Fibroblast of lung (primary cell): ENCODE measurements around the gene SHISA8. TPM values are rescaled to one million over a fixed set of nuclear protein-coding genes. Genes with fewer than 3 reads are reported as not detected.

ENCODE experiments used
- DNase-seq, 2 donors: peaks; one replicate each; pipeline versions ENCODE4 v3.0.0 to v3.0.0-alpha.2; 2010; ENCODE audit warnings: low read depth in 2 of 2
- H2AFZ ChIP-seq: 2 replicates; pipeline ENCODE4 v1.5.1; 2012; ENCODE audit warnings: low read length, control low read depth, inconsistent platforms
- H3K27ac ChIP-seq: 2 replicates; pipeline ENCODE4 v1.5.1; 2011; ENCODE audit warnings: low read length, control low read depth; ENCODE audit not compliant: insufficient read depth
- H3K27me3 ChIP-seq: 2 replicates; pipeline ENCODE4 v1.5.1; 2011; ENCODE audit warnings: mild to moderate bottlenecking, low read length; ENCODE audit not compliant: control insufficient read depth, insufficient read depth
- H3K36me3 ChIP-seq: 2 replicates; pipeline ENCODE4 v1.5.1; 2011; ENCODE audit warnings: low read length; ENCODE audit not compliant: control insufficient read depth, insufficient read depth
- H3K4me1 ChIP-seq: 2 replicates; pipeline ENCODE4 v1.5.1; 2011; ENCODE audit warnings: low read length; ENCODE audit not compliant: control insufficient read depth, insufficient read depth; ENCODE audit errors: extremely low read depth
- H3K4me2 ChIP-seq: 2 replicates; pipeline ENCODE4 v1.5.1; 2011; ENCODE audit warnings: low read length, control low read depth; ENCODE audit not compliant: insufficient read depth; ENCODE audit errors: extremely low read depth
- H3K4me3 ChIP-seq, 4 experiments: fragments of 200-600 bp in 1 of 4; sonication (generic) in 1 of 4; replicated peaks in 1 of 4; 2 replicates each; pipeline ENCODE4 v1.5.1; 2011 to 2016; ENCODE audit warnings: low read length in 4 of 4, low read depth in 3 of 4, mild to moderate bottlenecking in 3 of 4, control low read depth in 2 of 4, inconsistent platforms in 1 of 4, mixed read lengths in 1 of 4; ENCODE audit not compliant: insufficient read depth in 1 of 4; ENCODE audit errors: control extremely low read depth in 1 of 4
- H3K79me2 ChIP-seq: 2 replicates; pipeline ENCODE4 v1.5.1; 2012; ENCODE audit warnings: mild to moderate bottlenecking, low read length, inconsistent platforms; ENCODE audit not compliant: control insufficient read depth, insufficient read depth
- H3K9ac ChIP-seq: 2 replicates; pipeline ENCODE4 v1.5.1; 2011; ENCODE audit warnings: mild to moderate bottlenecking, low read length, control low read depth; ENCODE audit not compliant: insufficient read depth
- H3K9me3 ChIP-seq: 2 replicates; pipeline ENCODE4 v1.5.1; 2012; ENCODE audit warnings: low read depth, low read length; ENCODE audit not compliant: control insufficient read depth, insufficient read depth
- H4K20me1 ChIP-seq: 2 replicates; pipeline ENCODE4 v1.5.1; 2011; ENCODE audit warnings: low read length; ENCODE audit not compliant: control insufficient read depth, insufficient read depth; ENCODE audit errors: extremely low read depth
- CTCF ChIP-seq, 2 donors: IDR thresholded peaks in 1 of 2; conservative IDR thresholded peaks in 1 of 2; 1 replicate in 1 of 2; 2 replicates in 1 of 2; pipeline ENCODE4 v1.5.1; 2011 to 2012; ENCODE audit warnings: low read length in 2 of 2, control low read depth in 1 of 2, inconsistent platforms in 1 of 2, low read depth in 1 of 2, mild to moderate bottlenecking in 1 of 2
- EZH2 ChIP-seq: IDR thresholded peaks from 2 replicates; pipeline ENCODE4 v1.5.1; 2012; ENCODE audit warnings: low read length, control low read depth, mild to moderate bottlenecking; ENCODE audit errors: missing control alignments
- polyA plus RNA-seq, 2 donors: library from polyadenylated mRNA; depleted of rRNA in 1 of 2; stranded (reverse) in 1 of 2; unstranded in 1 of 2; fragments of >200 nt; gene quantifications; 2 replicates each; pipeline ENCODE4 v1.2.1, GENCODE V29; 2011 to 2012; ENCODE audit warnings: missing spikeins in 1 of 2
- total RNA-seq: library from RNA; depleted of rRNA; stranded (reverse); fragments of >200 nt; gene quantifications from 2 replicates; pipeline ENCODE4 v1.2.1, GENCODE V29; 2014

Gene SHISA8
- total and polyA plus RNA-seq, 2 donors (not counting 1 experiment from before 2014, with no cell fraction given), result not detected

- no peaks in the 10 kb centered on the region for H4K20me1 ChIP-seq
- H3K79me2 ChIP-seq, result no peaks in the 10 kb centered on the region
- TF ChIP-seq CTCF (conservative IDR thresholded peaks at IDR 0.05 in 1 of 2, IDR thresholded peaks at IDR 0.05 in 1 of 2; ENCODE audit: low read depth in 1 of 2, low read length in 2 of 2) (no peak), EZH2 (no peak)
- H3K27ac ChIP-seq, result no peak overlapping the region
- H3K9me3 ChIP-seq, result no peaks in the 10 kb centered on the region
- H2AFZ ChIP-seq, result no peak overlapping the region
- H3K27me3 ChIP-seq, result no peaks in the 10 kb centered on the region
- H3K36me3 ChIP-seq, result peaks cover 29% of the 10 kb centered on the region
- no peak overlapping the region for H3K4me3 ChIP-seq
- DNase-seq, result no peak
- H3K4me2 ChIP-seq, result no peak overlapping the region
- no peak overlapping the region for H3K9ac ChIP-seq
- peaks cover 2% of the 10 kb centered on the region for H3K4me1 ChIP-seq
Observed at GRCh38 chr22:41880653-41881052, 34.2 kb downstream of the SHISA8 start.

GRCh38 chr22:41876675-41877074, 38.2 kb downstream of the SHISA8 start:
- H3K79me2 ChIP-seq, result no peaks in the 10 kb centered on the region
- no peak overlapping the region for H2AFZ ChIP-seq
- no peaks in the 10 kb centered on the region for H3K9me3 ChIP-seq
- no peak overlapping the region for H3K9ac ChIP-seq
- H3K4me3 ChIP-seq, result no peak overlapping the region
- no peak for TF ChIP-seq EZH2
- no peak for TF ChIP-seq CTCF (conservative IDR thresholded peaks at IDR 0.05 in 1 of 2, IDR thresholded peaks at IDR 0.05 in 1 of 2; ENCODE audit: low read depth in 1 of 2, low read length in 2 of 2)
- H3K27ac ChIP-seq, result no peak overlapping the region
- H4K20me1 ChIP-seq, result no peaks in the 10 kb centered on the region
- H3K4me1 ChIP-seq, result peaks cover 2% of the 10 kb centered on the region
- peaks cover 16% of the 10 kb centered on the region for H3K36me3 ChIP-seq
- no peak for DNase-seq
- no peaks in the 10 kb centered on the region for H3K27me3 ChIP-seq
- no peak overlapping the region for H3K4me2 ChIP-seq

GRCh38 chr22:41876275-41876674, 38.6 kb downstream of the SHISA8 start:
- no peaks in the 10 kb centered on the region for H3K9me3 ChIP-seq
- TF ChIP-seq CTCF (conservative IDR thresholded peaks at IDR 0.05 in 1 of 2, IDR thresholded peaks at IDR 0.05 in 1 of 2; ENCODE audit: low read depth in 1 of 2, low read length in 2 of 2) (no peak), EZH2 (no peak)
- no peak overlapping the region for H3K4me3 ChIP-seq
- H4K20me1 ChIP-seq, result no peaks in the 10 kb centered on the region
- no peak overlapping the region for H3K4me2 ChIP-seq
- no peaks in the 10 kb centered on the region for H3K27me3 ChIP-seq
- H3K9ac ChIP-seq, result no peak overlapping the region
- H2AFZ ChIP-seq, result no peak overlapping the region
- H3K36me3 ChIP-seq, result peaks cover 16% of the 10 kb centered on the region
- H3K79me2 ChIP-seq, result no peaks in the 10 kb centered on the region
- peak in 1 of 2 donors; percentile 24 for DNase-seq
- no peak overlapping the region for H3K27ac ChIP-seq
- peaks cover 2% of the 10 kb centered on the region for H3K4me1 ChIP-seq
